HepG2 (cell line): ENCODE data around the gene PCSK5.

Experiments used
- ATAD3A ChIP-seq: sonication (generic); formaldehyde crosslinking; IDR thresholded peaks from 2 replicates; pipeline ENCODE4 v1.4.0; 2020; ENCODE audit warnings: missing genetic modification reagents
- EZH2 ChIP-seq: conservative IDR thresholded peaks from 2 replicates; pipeline ENCODE4 v1.6.1; 2012; ENCODE audit warnings: mild to moderate bottlenecking, low read depth, low read length, moderate library complexity
- FLYWCH1 ChIP-seq: sonication (generic); formaldehyde crosslinking; IDR thresholded peaks from 2 replicates; pipeline ENCODE4 v1.8.1; 2023; ENCODE audit warnings: mild to moderate bottlenecking, missing genetic modification reagents
- GMEB2 ChIP-seq: IDR thresholded peaks from 2 replicates; pipeline ENCODE4 v1.6.1; 2016; ENCODE audit warnings: missing biosample characterization, missing genetic modification reagents, low read depth
- MAZ ChIP-seq, 2 experiments: sonication (generic) in 1 of 2; formaldehyde crosslinking in 1 of 2; IDR thresholded peaks; 2 replicates each; pipeline versions ENCODE4 v1.5.0 to v1.6.1; 2012 to 2020; ENCODE audit warnings: low read depth in 2 of 2, mild to moderate bottlenecking in 2 of 2, borderline replicate concordance in 1 of 2, improper control_type of control experiment in 1 of 2, low read length in 1 of 2, missing genetic modification reagents in 1 of 2, moderate library complexity in 1 of 2
- NFE2L2 ChIP-seq: fragments of 150-350 bp; IDR thresholded peaks from 2 replicates; pipeline ENCODE4 v1.6.1; 2014; ENCODE audit warnings: low read length
- POLR2A ChIP-seq, 2 experiments: IDR thresholded peaks; 2 replicates each; pipeline ENCODE4 v1.6.1; 2011; ENCODE audit warnings: low read depth in 2 of 2, low read length in 2 of 2, mild to moderate bottlenecking in 1 of 2, moderate library complexity in 1 of 2; ENCODE audit not compliant: insufficient read depth in 1 of 2
- SAP130 ChIP-seq: IDR thresholded peaks from 2 replicates; pipeline ENCODE4 v1.6.1; 2016; ENCODE audit warnings: low read depth
- SRF ChIP-seq: IDR thresholded peaks from 2 replicates; pipeline ENCODE4 v1.6.1; 2011; ENCODE audit warnings: mild to moderate bottlenecking, low read depth, low read length, moderate library complexity
- ZNF574 ChIP-seq: sonication (generic); formaldehyde crosslinking; IDR thresholded peaks from 2 replicates; pipeline ENCODE4 v1.4.0; 2020; ENCODE audit warnings: missing genetic modification reagents
- ZNF589 ChIP-seq: sonication (generic); formaldehyde crosslinking; conservative IDR thresholded peaks from 2 replicates; pipeline ENCODE4 v1.8.0; 2022; ENCODE audit warnings: mild to moderate bottlenecking, moderate library complexity, missing genetic modification reagents
- ZZZ3 ChIP-seq: sonication (generic); formaldehyde crosslinking; IDR thresholded peaks from 2 replicates; pipeline ENCODE4 v1.4.0; 2020; ENCODE audit warnings: missing genetic modification reagents, mild to moderate bottlenecking, borderline replicate concordance

GRCh38 chr9:76112151-76112550 is 221.7 kb downstream of the PCSK5 start:
- TF ChIP-seq EZH2 (no peak), SAP130 (CRISPR knock-in tag) (no peak), ZZZ3 (no peak), ZNF589 (CRISPR knock-in tag) (no peak), ZNF574 (CRISPR knock-in tag) (no peak), MAZ (IDR thresholded peaks at IDR 0.05; ENCODE audit: borderline replicate concordance, low read depth, low read length) (no peak), MAZ (CRISPR knock-in tag; IDR thresholded peaks at IDR 0.05; ENCODE audit: low read depth) (no peak), GMEB2 (CRISPR knock-in tag) (no peak), FLYWCH1 (CRISPR knock-in tag) (no peak), POLR2A (IDR thresholded peaks at IDR 0.05; ENCODE audit: insufficient read depth in 1 of 2, low read depth in 2 of 2, low read length in 2 of 2) (no peak), ATAD3A (CRISPR knock-in tag) (no peak), SRF (no peak), NFE2L2 (no peak)
